Stromal cell of bone marrow (primary cell): ENCODE results near the gene POLR2E.
A peak's percentile ranks its signal among the peaks of the same experiment; 100 is the strongest.
"Not testable (repeated sequence)": the region's sequence is repeated elsewhere in the genome, so short reads cannot be mapped to it uniquely, and the experiment has no call there.

ENCODE experiments used
- DNase-seq: peaks from one replicate; pipeline ENCODE4 v3.0.0-alpha.2; 2012; ENCODE audit warnings: low read depth

Gene POLR2E

GRCh38 chr19:1125601-1126467 lies 30.7 kb upstream of the POLR2E start:
- DNase-seq: peak; percentile 63

- DNase-seq: no peak
Measured at GRCh38 chr19:1123885-1124677, 28.9 kb upstream of the POLR2E start.

GRCh38 chr19:1123381-1123780 lies 28.2 kb upstream of the POLR2E start:
- DNase-seq: no peak

- no peak for DNase-seq
Measured at GRCh38 chr19:1122972-1123363, 27.8 kb upstream of the POLR2E start.

- DNase-seq: no peak
Measured at GRCh38 chr19:1122021-1122971, 27.1 kb upstream of the POLR2E start.

GRCh38 chr19:1121395-1121794 lies 26.2 kb upstream of the POLR2E start:
- DNase-seq: no peak

GRCh38 chr19:1119475-1120217 lies 24.5 kb upstream of the POLR2E start:
- DNase-seq: no peak

- DNase-seq: no peak
Measured at GRCh38 chr19:1118999-1119398, 23.8 kb upstream of the POLR2E start.

- no peak for DNase-seq
Measured at GRCh38 chr19:1117654-1118053, 22.5 kb upstream of the POLR2E start.

- no peak for DNase-seq
Measured at GRCh38 chr19:1116726-1117581, 21.8 kb upstream of the POLR2E start.

GRCh38 chr19:1115646-1116420 lies 20.7 kb upstream of the POLR2E start:
- no peak for DNase-seq

GRCh38 chr19:1114728-1115127 lies 19.6 kb upstream of the POLR2E start:
- not testable (repeated sequence) for DNase-seq

- no peak for DNase-seq
Measured at GRCh38 chr19:1113986-1114483, 18.9 kb upstream of the POLR2E start.

GRCh38 chr19:1113030-1113985 lies 18.1 kb upstream of the POLR2E start:
- DNase-seq: peak; percentile 78

GRCh38 chr19:1112268-1113029 lies 17.3 kb upstream of the POLR2E start:
- no peak for DNase-seq

GRCh38 chr19:1111641-1112267 lies 16.6 kb upstream of the POLR2E start:
- no peak for DNase-seq
